Measurements from ENCODE around the gene ADGRL2. TPM values are rescaled to one million over a fixed set of nuclear protein-coding genes. Genes with fewer than 3 reads are reported as not detected.

ADGRL2 gene
- polyA plus RNA-seq, 1 donor from 2014 or later = 190 TPM

GRCh38 chr1:81852961-81853360 is 52.2 kb downstream of the ADGRL2 start:
- Histone ChIP-seq H4K20me1 (ENCODE audit: insufficient read depth) (no peaks in the 10 kb centered on the region), H2AFZ (ENCODE audit: low read depth, low read length) (no peak overlapping the region), H3K9ac (ENCODE audit: low read length) (no peak overlapping the region), H3K4me2 (ENCODE audit: low read length) (no peak overlapping the region), H3K27ac (ENCODE audit: low read length) (no peak overlapping the region), H3K79me2 (replicated peaks; ENCODE audit: insufficient read depth, low read length) (peaks cover 76% of the 10 kb centered on the region), H3K9me2 (ENCODE audit: insufficient read depth, low read length) (no peaks in the 10 kb centered on the region), H3F3A (ENCODE audit: insufficient read depth, low read length, poor library complexity, severe bottlenecking) (no peaks in the 10 kb centered on the region), H3K36me3 (ENCODE audit: insufficient read depth, low read length) (no peaks in the 10 kb centered on the region), H3K9me3 (ENCODE audit: low read length) (no peaks in the 10 kb centered on the region), H3K4me3 (ENCODE audit: low read length) (no peak overlapping the region), H3K27me3 (ENCODE audit: insufficient read depth, low read depth, low read length) (no peaks in the 10 kb centered on the region)
- no peak for TF ChIP-seq MXI1 (conservative IDR thresholded peaks at IDR 0.05; ENCODE audit: poor library complexity, severe bottlenecking)

DNA sequence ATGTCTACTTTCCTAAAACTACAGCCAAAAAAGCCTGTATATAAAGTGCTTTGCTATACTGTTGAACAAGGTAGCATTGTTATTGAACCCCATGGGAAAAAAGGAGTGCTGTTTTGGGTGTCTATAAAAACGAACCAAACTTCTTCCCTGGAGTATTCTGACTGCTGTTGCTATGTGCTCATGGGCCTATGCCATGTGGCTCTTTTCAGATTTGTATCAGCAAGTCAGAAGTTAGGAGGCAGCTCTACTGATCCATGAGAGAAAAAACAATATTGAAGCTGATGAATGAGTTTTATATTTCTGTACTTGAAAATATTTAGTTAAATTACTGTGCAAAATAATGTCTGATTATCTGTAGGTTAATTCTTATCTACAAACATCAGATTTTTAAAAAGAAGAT is 66.5 kb downstream of the ADGRL2 start:
- Histone ChIP-seq H3K9me2 (ENCODE audit: insufficient read depth, low read length) (no peaks in the 10 kb centered on the region), H3K9ac (ENCODE audit: low read length) (no peak overlapping the region)
- TF ChIP-seq SMC3 (conservative IDR thresholded peaks at IDR 0.05; ENCODE audit: poor library complexity) (no peak), RAD21 (conservative IDR thresholded peaks at IDR 0.05) (no peak), TAF1 (IDR thresholded peaks at IDR 0.05; ENCODE audit: low read depth) (no peak), EZH2 (IDR thresholded peaks at IDR 0.05; ENCODE audit: borderline replicate concordance, insufficient read depth, low read length, poor library complexity, severe bottlenecking) (no peak), POLR2AphosphoS5 (IDR thresholded peaks at IDR 0.05) (no peak), MXI1 (conservative IDR thresholded peaks at IDR 0.05; ENCODE audit: poor library complexity, severe bottlenecking) (no peak), CTCF (IDR thresholded peaks at IDR 0.05; ENCODE audit: poor library complexity, severe bottlenecking) (no peak), EP300 (conservative IDR thresholded peaks at IDR 0.05; ENCODE audit: poor library complexity, severe bottlenecking) (no peak), REST (IDR thresholded peaks at IDR 0.05; ENCODE audit: borderline replicate concordance) (no peak)

DNA sequence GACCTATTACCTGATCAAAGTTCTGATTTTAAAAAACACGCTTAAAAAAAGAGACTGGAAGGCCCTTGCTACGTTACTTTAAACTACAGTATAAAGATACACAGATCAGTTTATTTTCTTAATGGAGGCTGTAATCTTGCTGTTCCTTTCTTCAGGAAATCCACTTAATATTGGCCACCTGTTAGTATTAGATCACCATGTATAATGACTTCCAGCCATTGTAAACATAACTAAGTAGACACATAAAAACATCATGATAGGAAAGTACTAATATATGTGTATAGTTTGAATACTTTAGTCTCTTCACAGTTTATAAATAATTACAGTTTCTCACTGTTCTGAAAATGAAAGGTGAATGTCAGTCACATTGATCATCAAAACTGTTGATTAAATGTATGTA is 68.6 kb downstream of the ADGRL2 start:
- Histone ChIP-seq H3F3A (ENCODE audit: insufficient read depth, low read length, poor library complexity, severe bottlenecking) (no peaks in the 10 kb centered on the region), H3K9ac (ENCODE audit: low read length) (no peak overlapping the region), H3K27me3 (ENCODE audit: insufficient read depth, low read depth, low read length) (no peaks in the 10 kb centered on the region), H3K79me2 (replicated peaks; ENCODE audit: insufficient read depth, low read length) (peaks cover 84% of the 10 kb centered on the region), H3K9me2 (ENCODE audit: insufficient read depth, low read length) (no peaks in the 10 kb centered on the region), H3K27ac (ENCODE audit: low read length) (no peak overlapping the region), H3K4me3 (ENCODE audit: low read length) (no peak overlapping the region), H2AFZ (ENCODE audit: low read depth, low read length) (no peak overlapping the region), H4K20me1 (ENCODE audit: insufficient read depth) (no peaks in the 10 kb centered on the region), H3K36me3 (ENCODE audit: insufficient read depth, low read length) (no peaks in the 10 kb centered on the region), H3K4me2 (ENCODE audit: low read length) (no peak overlapping the region), H3K9me3 (ENCODE audit: low read length) (no peaks in the 10 kb centered on the region)
- TF ChIP-seq RAD21 (conservative IDR thresholded peaks at IDR 0.05) = no peak
- TF ChIP-seq REST (IDR thresholded peaks at IDR 0.05; ENCODE audit: borderline replicate concordance) = no peak
- no peak for TF ChIP-seq CTCF (IDR thresholded peaks at IDR 0.05; ENCODE audit: poor library complexity, severe bottlenecking)
- no peak for TF ChIP-seq MXI1 (conservative IDR thresholded peaks at IDR 0.05; ENCODE audit: poor library complexity, severe bottlenecking)
- TF ChIP-seq SMC3 (conservative IDR thresholded peaks at IDR 0.05; ENCODE audit: poor library complexity) = no peak

More for the DNA sequence above, 66.5 kb downstream of the ADGRL2 start:
- H3K27ac ChIP-seq (ENCODE audit: low read length) = no peak overlapping the region
- no peaks in the 10 kb centered on the region for H3K27me3 ChIP-seq (ENCODE audit: insufficient read depth, low read depth, low read length)
- H3K9me3 ChIP-seq (ENCODE audit: low read length) = no peaks in the 10 kb centered on the region
- no peaks in the 10 kb centered on the region for H3F3A ChIP-seq (ENCODE audit: insufficient read depth, low read length, poor library complexity, severe bottlenecking)
- no peak overlapping the region for H3K4me2 ChIP-seq (ENCODE audit: low read length)
- peaks cover 78% of the 10 kb centered on the region for H3K79me2 ChIP-seq (replicated peaks; ENCODE audit: insufficient read depth, low read length)
- no peaks in the 10 kb centered on the region for H3K36me3 ChIP-seq (ENCODE audit: insufficient read depth, low read length)
- H3K4me3 ChIP-seq (ENCODE audit: low read length) = no peak overlapping the region
- H4K20me1 ChIP-seq (ENCODE audit: insufficient read depth) = no peaks in the 10 kb centered on the region
- no peak overlapping the region for H2AFZ ChIP-seq (ENCODE audit: low read depth, low read length)

Measured in neural cell (in vitro differentiated cells).